NCI-H345 (cell line): Measurements from ENCODE around the gene ACTL6B.

ENCODE experiments used
- DNase-seq: peaks from one replicate; lab custom pipeline; 2025; lab: John Stamatoyannopoulos, UW

ACTL6B gene

GRCh38 chr7:100600730-100601038 lies 55.6 kb downstream of the ACTL6B start:
- DNase-seq: no peak

DNA sequence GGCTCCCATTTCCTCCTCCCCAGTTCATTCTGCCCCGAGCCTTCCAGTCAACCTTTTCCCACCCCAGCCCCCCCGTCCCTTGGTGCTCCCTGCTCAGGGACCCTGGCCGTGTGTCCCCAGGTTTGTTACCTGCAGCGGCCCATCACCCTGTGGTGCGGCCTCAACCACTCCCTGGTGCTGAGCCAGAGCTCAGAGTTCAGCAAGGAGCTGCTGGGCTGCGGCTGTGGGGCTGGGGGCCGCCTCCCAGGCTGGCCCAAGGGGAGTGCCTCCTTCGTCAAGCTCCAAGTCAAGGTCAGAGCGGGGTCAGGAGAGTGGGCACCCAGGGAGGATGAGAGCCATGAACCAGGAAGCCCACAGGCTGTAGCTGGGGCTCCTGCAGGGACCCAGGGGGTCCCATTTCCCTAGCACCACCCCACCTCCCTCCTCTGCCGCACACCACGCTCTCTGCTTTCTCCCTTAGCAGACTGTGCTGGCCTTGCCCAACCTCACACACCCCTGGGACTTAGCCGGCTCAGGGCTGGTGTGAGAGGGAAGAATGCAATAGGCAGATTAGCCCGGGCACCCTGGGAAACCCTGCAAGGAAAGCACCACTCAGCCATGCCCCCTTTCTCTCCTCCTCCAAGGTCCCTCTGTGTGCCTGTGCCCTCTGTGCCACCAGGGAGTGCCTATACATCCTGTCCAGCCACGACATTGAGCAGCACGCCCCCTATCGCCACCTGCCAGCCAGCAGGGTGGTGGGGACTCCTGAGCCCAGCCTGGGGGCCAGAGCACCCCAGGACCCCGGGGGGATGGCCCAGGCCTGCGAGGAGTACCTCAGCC lies 56.1 kb downstream of the ACTL6B start:
- DNase-seq: no peak

DNA sequence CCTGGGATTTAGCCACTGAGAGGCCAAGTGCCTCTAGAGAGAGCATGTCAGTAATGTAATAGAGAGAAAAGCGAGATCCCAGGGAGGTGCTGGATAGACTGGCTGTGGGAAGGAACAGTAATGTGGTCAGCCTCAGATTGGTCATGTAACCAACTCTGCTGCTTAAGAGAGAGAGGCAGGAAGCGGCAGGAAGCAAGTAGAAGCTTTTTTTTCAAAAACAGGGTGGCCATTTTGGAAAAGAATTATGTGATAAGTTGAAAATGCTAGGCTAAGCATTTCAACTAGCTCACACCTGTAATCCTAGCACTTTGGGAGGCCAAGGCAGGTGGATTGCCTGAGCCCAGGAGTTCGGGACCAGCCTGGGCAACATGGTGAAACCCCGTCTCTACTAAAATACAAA lies 57.8 kb downstream of the ACTL6B start:
- DNase-seq: no peak

DNA sequence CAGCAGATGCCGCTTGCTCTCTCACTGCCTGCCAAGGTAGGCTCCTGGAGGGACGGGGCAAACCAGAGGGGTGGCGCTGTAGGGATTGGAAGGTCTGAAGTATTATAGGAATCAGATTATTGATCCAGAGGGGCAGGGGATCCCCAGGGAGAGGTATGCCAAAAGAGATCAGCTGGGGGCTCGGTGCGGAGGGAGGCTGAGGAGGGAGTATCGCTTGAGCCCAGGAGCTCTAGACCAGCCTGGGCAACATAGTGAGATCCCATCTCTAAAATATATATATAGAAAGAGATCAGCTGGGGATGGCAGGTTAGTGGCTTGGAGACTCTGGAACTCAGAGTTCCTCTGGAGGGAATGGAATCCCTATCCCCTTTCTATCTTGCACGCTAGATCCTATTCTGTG lies 61.1 kb downstream of the ACTL6B start:
- no peak for DNase-seq
